IPS DF 4.7 (cell line): ENCODE measurements around the gene FLNC.

Experiments
- DNase-seq: peaks from one replicate; pipeline ENCODE4 v3.0.0-alpha.2; 2013; ENCODE audit warnings: low spot score; ENCODE audit errors: extremely low read depth

Gene FLNC

GRCh38 chr7:128891110-128891941 lies 61.1 kb downstream of the FLNC start:
- DNase-seq: no peak

- DNase-seq: no peak
Measured at GRCh38 chr7:128891942-128892269, 61.7 kb downstream of the FLNC start.

- no peak for DNase-seq
Measured at GRCh38 chr7:128892521-128893250, 62.5 kb downstream of the FLNC start.

GRCh38 chr7:128893251-128894100 lies 63.3 kb downstream of the FLNC start:
- DNase-seq: no peak

GRCh38 chr7:128894101-128894440 lies 63.9 kb downstream of the FLNC start:
- no peak for DNase-seq

- DNase-seq: no peak
Measured at GRCh38 chr7:128895320-128895719, 65.1 kb downstream of the FLNC start.

- DNase-seq: no peak
Measured at GRCh38 chr7:128899392-128899791, 69.2 kb downstream of the FLNC start.

GRCh38 chr7:128900237-128900636 lies 70.0 kb downstream of the FLNC start:
- DNase-seq: no peak

GRCh38 chr7:128902761-128903585 lies 72.8 kb downstream of the FLNC start:
- no peak for DNase-seq

GRCh38 chr7:128903621-128904361 lies 73.6 kb downstream of the FLNC start:
- no peak for DNase-seq

GRCh38 chr7:128904381-128905197 lies 74.4 kb downstream of the FLNC start:
- no peak for DNase-seq

GRCh38 chr7:128906001-128906765 lies 76.0 kb downstream of the FLNC start:
- no peak for DNase-seq

GRCh38 chr7:128906766-128907559 lies 76.8 kb downstream of the FLNC start:
- DNase-seq: no peak
